Ishikawa (cell line): ENCODE results near the gene RALGAPA2.

Experiments
- CEBPB ChIP-seq: IDR thresholded peaks from 2 replicates; pipeline ENCODE4 v1.6.1; 2012
- CREB1 ChIP-seq: IDR thresholded peaks from 2 replicates; pipeline ENCODE4 v1.6.1; 2012; ENCODE audit warnings: low read depth
- EGR1 ChIP-seq: IDR thresholded peaks from 2 replicates; pipeline ENCODE4 v1.6.1; 2012
- EP300 ChIP-seq: IDR thresholded peaks from 2 replicates; pipeline ENCODE4 v1.6.1; 2012; ENCODE audit warnings: borderline replicate concordance
- FOXM1 ChIP-seq: IDR thresholded peaks from 2 replicates; pipeline ENCODE4 v1.6.1; 2012; ENCODE audit warnings: low read depth, borderline replicate concordance
- NFIC ChIP-seq: IDR thresholded peaks from 2 replicates; pipeline ENCODE4 v1.6.1; 2012
- RAD21 ChIP-seq: IDR thresholded peaks from 2 replicates; pipeline ENCODE4 v1.6.1; 2012; ENCODE audit warnings: low read depth
- TAF1 ChIP-seq: IDR thresholded peaks from 2 replicates; pipeline ENCODE4 v1.6.1; 2012; ENCODE audit warnings: low read depth, mild to moderate bottlenecking
- TCF12 ChIP-seq: IDR thresholded peaks from 2 replicates; pipeline ENCODE4 v1.6.1; 2012; ENCODE audit warnings: low read depth
- TEAD4 ChIP-seq: IDR thresholded peaks from 2 replicates; pipeline ENCODE4 v1.6.1; 2012
- YY1 ChIP-seq: IDR thresholded peaks from 2 replicates; pipeline ENCODE4 v1.6.1; 2012; ENCODE audit warnings: low read depth
- ZBTB7A ChIP-seq: IDR thresholded peaks from 2 replicates; pipeline ENCODE4 v1.6.1; 2012; ENCODE audit warnings: low read depth
- TF ChIP-seq, protein P1 (sequence below): IDR thresholded peaks from 2 replicates; pipeline ENCODE4 v1.6.1; 2012
- TF ChIP-seq, protein P2 (sequence below): IDR thresholded peaks from 2 replicates; pipeline ENCODE4 v1.6.1; 2012; ENCODE audit warnings: low read depth, mild to moderate bottlenecking
- TF ChIP-seq, protein P3 (sequence below): IDR thresholded peaks from 2 replicates; pipeline ENCODE4 v1.6.1; 2012

Gene RALGAPA2

DNA sequence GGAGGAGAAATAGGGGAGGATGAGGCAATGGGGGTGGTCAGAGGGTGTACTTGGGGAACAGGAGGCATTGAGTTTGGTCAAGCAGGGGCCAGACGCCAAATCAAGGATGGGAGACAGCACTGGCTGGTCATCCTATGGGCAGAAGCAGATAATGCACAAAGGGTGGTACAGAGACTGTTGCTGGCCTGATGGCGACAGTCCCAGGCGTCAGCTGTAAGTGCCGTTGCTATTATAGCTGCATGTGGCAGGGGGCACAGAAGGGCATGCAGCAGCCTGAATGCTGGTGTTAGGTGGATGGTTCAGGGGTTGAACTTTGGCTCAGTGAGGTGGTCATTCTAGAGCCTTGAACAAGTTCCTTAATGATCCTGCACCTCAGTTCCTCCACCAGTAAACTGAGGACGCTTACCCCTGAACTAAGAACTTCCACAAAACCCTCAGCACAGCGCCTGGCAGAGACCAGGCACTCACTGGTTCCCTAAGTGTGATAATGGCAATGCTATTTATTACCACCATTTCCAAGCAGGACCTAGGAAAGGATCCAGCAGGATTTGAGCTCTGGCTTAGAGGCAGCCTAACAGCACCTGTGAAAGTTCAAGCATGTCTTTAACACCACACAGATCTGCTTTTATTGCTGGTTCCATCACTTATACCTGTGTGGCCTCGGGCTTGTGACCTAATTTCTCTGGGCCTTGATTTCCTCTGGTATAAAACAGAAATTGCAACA is 181.9 kb downstream of the RALGAPA2 start:
- TF ChIP-seq NFIC: no peak

DNA sequence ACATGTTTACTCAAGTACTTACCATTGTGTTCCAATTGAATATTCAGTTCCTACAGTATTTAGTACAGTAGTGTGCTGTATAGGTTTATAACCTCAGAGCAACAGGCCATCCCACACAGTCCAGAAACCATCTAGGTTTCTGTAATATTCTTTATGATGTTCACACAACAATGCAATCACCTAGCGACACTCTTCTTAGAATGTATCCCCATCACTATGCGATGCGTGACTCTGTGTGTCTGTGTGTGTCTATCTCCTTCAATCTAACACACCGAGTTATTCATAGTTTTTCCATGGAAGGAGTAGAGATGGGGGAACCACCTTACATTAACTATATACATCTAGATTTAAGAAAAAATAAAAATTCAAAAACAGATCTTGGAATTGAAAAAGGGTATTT is 182.8 kb downstream of the RALGAPA2 start:
- TF ChIP-seq, protein P1, sequence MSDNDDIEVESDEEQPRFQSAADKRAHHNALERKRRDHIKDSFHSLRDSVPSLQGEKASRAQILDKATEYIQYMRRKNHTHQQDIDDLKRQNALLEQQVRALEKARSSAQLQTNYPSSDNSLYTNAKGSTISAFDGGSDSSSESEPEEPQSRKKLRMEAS: no peak
- TF ChIP-seq EGR1 (no peak), TEAD4 (no peak), YY1 (no peak), TCF12 (no peak), CEBPB (no peak), CREB1 (no peak), NFIC (no peak), ZBTB7A (no peak), FOXM1 (no peak), RAD21 (no peak), EP300 (no peak), TAF1 (no peak)
- TF ChIP-seq, protein P2, sequence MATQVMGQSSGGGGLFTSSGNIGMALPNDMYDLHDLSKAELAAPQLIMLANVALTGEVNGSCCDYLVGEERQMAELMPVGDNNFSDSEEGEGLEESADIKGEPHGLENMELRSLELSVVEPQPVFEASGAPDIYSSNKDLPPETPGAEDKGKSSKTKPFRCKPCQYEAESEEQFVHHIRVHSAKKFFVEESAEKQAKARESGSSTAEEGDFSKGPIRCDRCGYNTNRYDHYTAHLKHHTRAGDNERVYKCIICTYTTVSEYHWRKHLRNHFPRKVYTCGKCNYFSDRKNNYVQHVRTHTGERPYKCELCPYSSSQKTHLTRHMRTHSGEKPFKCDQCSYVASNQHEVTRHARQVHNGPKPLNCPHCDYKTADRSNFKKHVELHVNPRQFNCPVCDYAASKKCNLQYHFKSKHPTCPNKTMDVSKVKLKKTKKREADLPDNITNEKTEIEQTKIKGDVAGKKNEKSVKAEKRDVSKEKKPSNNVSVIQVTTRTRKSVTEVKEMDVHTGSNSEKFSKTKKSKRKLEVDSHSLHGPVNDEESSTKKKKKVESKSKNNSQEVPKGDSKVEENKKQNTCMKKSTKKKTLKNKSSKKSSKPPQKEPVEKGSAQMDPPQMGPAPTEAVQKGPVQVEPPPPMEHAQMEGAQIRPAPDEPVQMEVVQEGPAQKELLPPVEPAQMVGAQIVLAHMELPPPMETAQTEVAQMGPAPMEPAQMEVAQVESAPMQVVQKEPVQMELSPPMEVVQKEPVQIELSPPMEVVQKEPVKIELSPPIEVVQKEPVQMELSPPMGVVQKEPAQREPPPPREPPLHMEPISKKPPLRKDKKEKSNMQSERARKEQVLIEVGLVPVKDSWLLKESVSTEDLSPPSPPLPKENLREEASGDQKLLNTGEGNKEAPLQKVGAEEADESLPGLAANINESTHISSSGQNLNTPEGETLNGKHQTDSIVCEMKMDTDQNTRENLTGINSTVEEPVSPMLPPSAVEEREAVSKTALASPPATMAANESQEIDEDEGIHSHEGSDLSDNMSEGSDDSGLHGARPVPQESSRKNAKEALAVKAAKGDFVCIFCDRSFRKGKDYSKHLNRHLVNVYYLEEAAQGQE: no peak
- TF ChIP-seq, protein P3, sequence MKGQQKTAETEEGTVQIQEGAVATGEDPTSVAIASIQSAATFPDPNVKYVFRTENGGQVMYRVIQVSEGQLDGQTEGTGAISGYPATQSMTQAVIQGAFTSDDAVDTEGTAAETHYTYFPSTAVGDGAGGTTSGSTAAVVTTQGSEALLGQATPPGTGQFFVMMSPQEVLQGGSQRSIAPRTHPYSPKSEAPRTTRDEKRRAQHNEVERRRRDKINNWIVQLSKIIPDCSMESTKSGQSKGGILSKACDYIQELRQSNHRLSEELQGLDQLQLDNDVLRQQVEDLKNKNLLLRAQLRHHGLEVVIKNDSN: no peak

DNA sequence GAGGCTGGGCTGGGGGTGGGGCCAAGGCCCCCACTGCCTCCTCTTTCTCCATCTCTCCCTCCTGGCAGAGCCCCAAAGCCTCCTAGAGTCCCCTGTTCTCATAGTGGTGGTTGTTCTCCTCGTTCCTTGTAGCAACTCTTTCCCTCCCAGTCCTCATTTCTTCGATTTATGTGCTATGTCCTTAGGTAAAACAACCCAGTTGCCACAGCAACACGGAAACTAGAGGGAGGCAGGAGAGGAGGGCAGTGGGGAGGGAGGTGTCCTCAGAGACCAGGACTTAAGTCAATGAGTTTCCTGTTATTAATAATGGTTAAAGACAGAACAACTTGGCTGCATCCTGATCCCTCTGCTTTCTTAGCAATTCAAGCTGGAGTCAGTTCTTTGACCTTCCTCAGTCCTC is 183.6 kb downstream of the RALGAPA2 start:
- TF ChIP-seq CREB1 (no peak), TEAD4 (no peak), TAF1 (no peak), FOXM1 (no peak), EP300 (no peak), EGR1 (no peak), TCF12 (no peak), RAD21 (no peak), CEBPB (no peak), NFIC (no peak), ZBTB7A (no peak)
- TF ChIP-seq, protein P2: no peak
- TF ChIP-seq, protein P1: no peak
- TF ChIP-seq, protein P3: no peak

DNA sequence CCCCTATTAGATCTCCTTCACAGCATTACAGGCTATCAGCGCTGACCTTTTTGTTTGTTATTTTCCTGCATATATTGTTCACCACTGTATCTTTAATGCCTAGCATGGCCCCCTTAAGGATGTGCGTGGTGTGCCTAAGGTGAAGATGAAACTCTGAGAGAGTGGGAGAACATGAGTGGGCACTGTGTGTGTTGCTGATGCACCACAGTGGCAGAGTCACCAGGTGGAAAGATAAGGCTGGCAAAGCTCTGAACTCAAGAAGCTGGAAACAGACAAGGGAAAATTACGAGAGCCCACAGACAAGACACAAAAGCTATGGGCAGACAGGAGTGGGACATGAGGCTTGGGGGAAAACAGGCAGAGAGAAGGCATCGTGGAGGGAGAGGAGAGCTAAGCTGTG is 184.8 kb downstream of the RALGAPA2 start:
- TF ChIP-seq TCF12 (no peak), YY1 (no peak), CREB1 (no peak), ZBTB7A (no peak), CEBPB (no peak), EP300 (no peak), TAF1 (no peak), NFIC (no peak), TEAD4 (no peak)

DNA sequence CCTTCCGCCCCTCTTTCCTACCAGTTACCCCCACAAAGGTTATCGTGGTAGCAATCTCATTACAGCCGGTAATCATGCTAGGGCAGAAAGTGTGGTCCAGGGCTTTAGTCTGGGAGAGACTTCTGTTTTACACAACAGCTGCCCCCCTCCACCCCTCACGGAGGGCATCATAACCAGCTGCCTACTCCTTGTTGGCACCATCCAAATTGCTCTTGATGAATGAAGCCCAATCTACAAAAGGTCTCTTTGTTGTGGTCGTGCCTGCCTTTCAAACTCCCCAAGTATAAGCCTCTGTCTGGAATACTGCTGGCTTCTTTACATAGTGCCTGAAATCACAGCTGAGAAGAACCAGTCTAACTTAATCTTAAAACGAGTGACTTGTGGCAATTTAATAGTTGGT is 186.7 kb downstream of the RALGAPA2 start:
- no peak for TF ChIP-seq FOXM1
- no peak for TF ChIP-seq RAD21
- TF ChIP-seq EGR1: no peak
- no peak for TF ChIP-seq YY1
- TF ChIP-seq, protein P2: no peak
